ENCODE data around the gene PANK2.

- no peak for TF ChIP-seq POLR2A (IDR thresholded peaks at IDR 0.05)
- TF ChIP-seq, protein P1, sequence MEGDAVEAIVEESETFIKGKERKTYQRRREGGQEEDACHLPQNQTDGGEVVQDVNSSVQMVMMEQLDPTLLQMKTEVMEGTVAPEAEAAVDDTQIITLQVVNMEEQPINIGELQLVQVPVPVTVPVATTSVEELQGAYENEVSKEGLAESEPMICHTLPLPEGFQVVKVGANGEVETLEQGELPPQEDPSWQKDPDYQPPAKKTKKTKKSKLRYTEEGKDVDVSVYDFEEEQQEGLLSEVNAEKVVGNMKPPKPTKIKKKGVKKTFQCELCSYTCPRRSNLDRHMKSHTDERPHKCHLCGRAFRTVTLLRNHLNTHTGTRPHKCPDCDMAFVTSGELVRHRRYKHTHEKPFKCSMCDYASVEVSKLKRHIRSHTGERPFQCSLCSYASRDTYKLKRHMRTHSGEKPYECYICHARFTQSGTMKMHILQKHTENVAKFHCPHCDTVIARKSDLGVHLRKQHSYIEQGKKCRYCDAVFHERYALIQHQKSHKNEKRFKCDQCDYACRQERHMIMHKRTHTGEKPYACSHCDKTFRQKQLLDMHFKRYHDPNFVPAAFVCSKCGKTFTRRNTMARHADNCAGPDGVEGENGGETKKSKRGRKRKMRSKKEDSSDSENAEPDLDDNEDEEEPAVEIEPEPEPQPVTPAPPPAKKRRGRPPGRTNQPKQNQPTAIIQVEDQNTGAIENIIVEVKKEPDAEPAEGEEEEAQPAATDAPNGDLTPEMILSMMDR (IDR thresholded peaks at IDR 0.05): no peak
These were observed 14.9 kb upstream of the PANK2 start for GRCh38 chr20:3874194-3874844.

Measured in suprapubic skin (tissue), 3 donors.